Right cardiac atrium (tissue), 5 donors: ENCODE data around the gene OR8H3. TPM values are rescaled to one million over a fixed set of nuclear protein-coding genes. Genes with fewer than 3 reads are reported as not detected.

Experiments
- polyA plus RNA-seq: library from polyadenylated mRNA; stranded (reverse); fragments of 200-250 nt; gene quantifications from one replicate; pipeline ENCODE4 v1.2.3, GENCODE V29; 2013
- total RNA-seq, 4 donors: library from RNA; stranded (reverse); fragmentation: NEBNext Ultra II Directional; extraction: Animal tissue kit (Norgen Biotek cat#: 25700); gene quantifications; one replicate each; pipeline ENCODE4 v1.2.1, GENCODE V29; 2021
- donor health status: healthy with polysubstance abuse.
- donor health status: DM: no; HTN: yes; CAD: no.
- donor health status: DM: no; HTN: no; CAD: no.
- donor health status: DM: no; HTN: yes; CAD: no; lungs with severe emphysema.
- donor health status: DM: yes; HTN: yes; CAD: no.

OR8H3 gene
- total and polyA plus RNA-seq, 5 donors = not detected

Other genes with a start within 250 kb of the OR8H3 start
- not detected for gene TRIM51, start 239.1 kb upstream of the OR8H3 start, total RNA-seq
- not detected for gene TRIM51, start 239.1 kb upstream of the OR8H3 start, polyA plus RNA-seq
- gene OR5W2, start 207.8 kb upstream of the OR8H3 start, total RNA-seq = not detected
- not detected for gene OR5W2, start 207.8 kb upstream of the OR8H3 start, polyA plus RNA-seq
- gene OR5I1, start 186.0 kb upstream of the OR8H3 start, total RNA-seq = not detected
- not detected for gene OR5I1, start 186.0 kb upstream of the OR8H3 start, polyA plus RNA-seq
- not detected for gene OR10AG1, start 152.4 kb upstream of the OR8H3 start, total RNA-seq
- gene OR10AG1, start 152.4 kb upstream of the OR8H3 start, polyA plus RNA-seq = not detected
- not detected for gene OR5F1, start 127.7 kb upstream of the OR8H3 start, total RNA-seq
- not detected for gene OR5F1, start 127.7 kb upstream of the OR8H3 start, polyA plus RNA-seq
- gene OR5AS1, start 94.7 kb upstream of the OR8H3 start, total RNA-seq = not detected
- not detected for gene OR5AS1, start 94.7 kb upstream of the OR8H3 start, polyA plus RNA-seq
- gene OR8I2, start 29.1 kb upstream of the OR8H3 start, total RNA-seq = not detected
- gene OR8I2, start 29.1 kb upstream of the OR8H3 start, polyA plus RNA-seq = not detected
- gene OR8H2, start 18.7 kb upstream of the OR8H3 start, total RNA-seq = not detected
- gene OR8H2, start 18.7 kb upstream of the OR8H3 start, polyA plus RNA-seq = not detected
- not detected for gene OR8J3, start 17.8 kb downstream of the OR8H3 start, total RNA-seq
- not detected for gene OR8J3, start 17.8 kb downstream of the OR8H3 start, polyA plus RNA-seq
- gene OR8K5, start 37.9 kb downstream of the OR8H3 start, total RNA-seq = not detected
- not detected for gene OR8K5, start 37.9 kb downstream of the OR8H3 start, polyA plus RNA-seq
- gene OR5J2, start 54.2 kb downstream of the OR8H3 start, total RNA-seq = not detected
- gene OR5J2, start 54.2 kb downstream of the OR8H3 start, polyA plus RNA-seq = not detected
- gene OR5T2, start 111.9 kb downstream of the OR8H3 start, total RNA-seq = not detected
- gene OR5T2, start 111.9 kb downstream of the OR8H3 start, polyA plus RNA-seq = not detected
- gene OR5T3, start 129.9 kb downstream of the OR8H3 start, total RNA-seq = not detected
- not detected for gene OR5T3, start 129.9 kb downstream of the OR8H3 start, polyA plus RNA-seq
- not detected for gene OR5T1, start 151.8 kb downstream of the OR8H3 start, total RNA-seq
- not detected for gene OR5T1, start 151.8 kb downstream of the OR8H3 start, polyA plus RNA-seq
- gene OR8H1, start 169.9 kb downstream of the OR8H3 start, total RNA-seq = not detected
- not detected for gene OR8H1, start 169.9 kb downstream of the OR8H3 start, polyA plus RNA-seq
- gene OR8K3, start 192.8 kb downstream of the OR8H3 start, total RNA-seq = not detected
- not detected for gene OR8K3, start 192.8 kb downstream of the OR8H3 start, polyA plus RNA-seq
- not detected for gene OR8K1, start 223.7 kb downstream of the OR8H3 start, total RNA-seq
- not detected for gene OR8K1, start 223.7 kb downstream of the OR8H3 start, polyA plus RNA-seq
- not detected for gene OR8J1, start 231.9 kb downstream of the OR8H3 start, total RNA-seq
- gene OR8J1, start 231.9 kb downstream of the OR8H3 start, polyA plus RNA-seq = not detected